Measurements from ENCODE around the gene EPHB1. TPM values are rescaled to one million over a fixed set of nuclear protein-coding genes. Genes with fewer than 3 reads are reported as not detected.

The EPHB1 gene
- total RNA-seq, 1 experiment from 2014 or later, result 7.0 TPM

- Mint-ChIP-seq H3K36me3 (no peaks in the 10 kb centered on the region), H3K27ac (no peak overlapping the region), H3K9me3 (no peaks in the 10 kb centered on the region), H3K4me1 (no peaks in the 10 kb centered on the region), H3K4me3 (no peak overlapping the region), H3K27me3 (ENCODE audit: low read depth) (no peaks in the 10 kb centered on the region)
- ATAC-seq (no peak), DNase-seq (ENCODE audit: low spot score) (no peak)
- CTCF ChIA-PET, result interaction anchor here (0.6 kb wide), 2 partner anchors 23 to 355 kb away, joined by 3 read pairs; no protein-coding TSS in a partner anchor
- POLR2A ChIA-PET, result no interaction called here
- TF ChIP-seq FOXP4 (CRISPR knock-in tag; IDR thresholded peaks at IDR 0.05), result no peak
- no peak for TF ChIP-seq JUN (CRISPR knock-in tag; IDR thresholded peaks at IDR 0.05)
- no peak for TF ChIP-seq ATF2 (CRISPR knock-in tag; IDR thresholded peaks at IDR 0.05; ENCODE audit: borderline replicate concordance, low read depth)
- TF ChIP-seq, protein P1, sequence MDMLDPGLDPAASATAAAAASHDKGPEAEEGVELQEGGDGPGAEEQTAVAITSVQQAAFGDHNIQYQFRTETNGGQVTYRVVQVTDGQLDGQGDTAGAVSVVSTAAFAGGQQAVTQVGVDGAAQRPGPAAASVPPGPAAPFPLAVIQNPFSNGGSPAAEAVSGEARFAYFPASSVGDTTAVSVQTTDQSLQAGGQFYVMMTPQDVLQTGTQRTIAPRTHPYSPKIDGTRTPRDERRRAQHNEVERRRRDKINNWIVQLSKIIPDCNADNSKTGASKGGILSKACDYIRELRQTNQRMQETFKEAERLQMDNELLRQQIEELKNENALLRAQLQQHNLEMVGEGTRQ (CRISPR knock-in tag; IDR thresholded peaks at IDR 0.05), result no peak
- no peak for TF ChIP-seq ETV6 (CRISPR knock-in tag; IDR thresholded peaks at IDR 0.05)
- TF ChIP-seq GABPB1 (CRISPR knock-in tag; IDR thresholded peaks at IDR 0.05), result no peak
- no peak for TF ChIP-seq GRHL2 (CRISPR knock-in tag; IDR thresholded peaks at IDR 0.05; ENCODE audit: insufficient replicate concordance, severe bottlenecking)
- no peak for TF ChIP-seq ZBTB21 (CRISPR knock-in tag; IDR thresholded peaks at IDR 0.05; ENCODE audit: borderline replicate concordance)
- TF ChIP-seq MAX (CRISPR knock-in tag; IDR thresholded peaks at IDR 0.05), result no peak
- TF ChIP-seq TCF7 (CRISPR knock-in tag; IDR thresholded peaks at IDR 0.05; ENCODE audit: low read depth), result no peak
- TF ChIP-seq CREB1 (CRISPR knock-in tag; IDR thresholded peaks at IDR 0.05), result no peak
- no peak for TF ChIP-seq PRRX2 (CRISPR knock-in tag; IDR thresholded peaks at IDR 0.05)
- TF ChIP-seq CREM (CRISPR knock-in tag; IDR thresholded peaks at IDR 0.05), result no peak
- TF ChIP-seq ZNF396 (CRISPR knock-in tag; IDR thresholded peaks at IDR 0.05; ENCODE audit: borderline replicate concordance), result no peak
- TF ChIP-seq OVOL2 (CRISPR knock-in tag; IDR thresholded peaks at IDR 0.05; ENCODE audit: borderline replicate concordance), result no peak
- TF ChIP-seq, protein P2, sequence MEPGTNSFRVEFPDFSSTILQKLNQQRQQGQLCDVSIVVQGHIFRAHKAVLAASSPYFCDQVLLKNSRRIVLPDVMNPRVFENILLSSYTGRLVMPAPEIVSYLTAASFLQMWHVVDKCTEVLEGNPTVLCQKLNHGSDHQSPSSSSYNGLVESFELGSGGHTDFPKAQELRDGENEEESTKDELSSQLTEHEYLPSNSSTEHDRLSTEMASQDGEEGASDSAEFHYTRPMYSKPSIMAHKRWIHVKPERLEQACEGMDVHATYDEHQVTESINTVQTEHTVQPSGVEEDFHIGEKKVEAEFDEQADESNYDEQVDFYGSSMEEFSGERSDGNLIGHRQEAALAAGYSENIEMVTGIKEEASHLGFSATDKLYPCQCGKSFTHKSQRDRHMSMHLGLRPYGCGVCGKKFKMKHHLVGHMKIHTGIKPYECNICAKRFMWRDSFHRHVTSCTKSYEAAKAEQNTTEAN (CRISPR knock-in tag; IDR thresholded peaks at IDR 0.05), result no peak
- TF ChIP-seq, protein P3, sequence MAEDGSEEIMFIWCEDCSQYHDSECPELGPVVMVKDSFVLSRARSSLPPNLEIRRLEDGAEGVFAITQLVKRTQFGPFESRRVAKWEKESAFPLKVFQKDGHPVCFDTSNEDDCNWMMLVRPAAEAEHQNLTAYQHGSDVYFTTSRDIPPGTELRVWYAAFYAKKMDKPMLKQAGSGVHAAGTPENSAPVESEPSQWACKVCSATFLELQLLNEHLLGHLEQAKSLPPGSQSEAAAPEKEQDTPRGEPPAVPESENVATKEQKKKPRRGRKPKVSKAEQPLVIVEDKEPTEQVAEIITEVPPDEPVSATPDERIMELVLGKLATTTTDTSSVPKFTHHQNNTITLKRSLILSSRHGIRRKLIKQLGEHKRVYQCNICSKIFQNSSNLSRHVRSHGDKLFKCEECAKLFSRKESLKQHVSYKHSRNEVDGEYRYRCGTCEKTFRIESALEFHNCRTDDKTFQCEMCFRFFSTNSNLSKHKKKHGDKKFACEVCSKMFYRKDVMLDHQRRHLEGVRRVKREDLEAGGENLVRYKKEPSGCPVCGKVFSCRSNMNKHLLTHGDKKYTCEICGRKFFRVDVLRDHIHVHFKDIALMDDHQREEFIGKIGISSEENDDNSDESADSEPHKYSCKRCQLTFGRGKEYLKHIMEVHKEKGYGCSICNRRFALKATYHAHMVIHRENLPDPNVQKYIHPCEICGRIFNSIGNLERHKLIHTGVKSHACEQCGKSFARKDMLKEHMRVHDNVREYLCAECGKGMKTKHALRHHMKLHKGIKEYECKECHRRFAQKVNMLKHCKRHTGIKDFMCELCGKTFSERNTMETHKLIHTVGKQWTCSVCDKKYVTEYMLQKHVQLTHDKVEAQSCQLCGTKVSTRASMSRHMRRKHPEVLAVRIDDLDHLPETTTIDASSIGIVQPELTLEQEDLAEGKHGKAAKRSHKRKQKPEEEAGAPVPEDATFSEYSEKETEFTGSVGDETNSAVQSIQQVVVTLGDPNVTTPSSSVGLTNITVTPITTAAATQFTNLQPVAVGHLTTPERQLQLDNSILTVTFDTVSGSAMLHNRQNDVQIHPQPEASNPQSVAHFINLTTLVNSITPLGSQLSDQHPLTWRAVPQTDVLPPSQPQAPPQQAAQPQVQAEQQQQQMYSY (CRISPR knock-in tag; IDR thresholded peaks at IDR 0.05), result no peak
- no peak for TF ChIP-seq KAT7 (CRISPR knock-in tag; IDR thresholded peaks at IDR 0.05; ENCODE audit: borderline replicate concordance)
- no peak for TF ChIP-seq SMAD3 (CRISPR knock-in tag; IDR thresholded peaks at IDR 0.05; ENCODE audit: borderline replicate concordance)
- TF ChIP-seq, protein P4, sequence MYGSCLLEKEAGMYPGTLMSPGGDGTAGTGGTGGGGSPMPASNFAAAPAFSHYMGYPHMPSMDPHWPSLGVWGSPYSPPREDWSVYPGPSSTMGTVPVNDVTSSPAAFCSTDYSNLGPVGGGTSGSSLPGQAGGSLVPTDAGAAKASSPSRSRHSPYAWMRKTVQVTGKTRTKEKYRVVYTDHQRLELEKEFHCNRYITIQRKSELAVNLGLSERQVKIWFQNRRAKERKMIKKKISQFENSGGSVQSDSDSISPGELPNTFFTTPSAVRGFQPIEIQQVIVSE (CRISPR knock-in tag; IDR thresholded peaks at IDR 0.05; ENCODE audit: borderline replicate concordance), result no peak
These were observed 354.9 kb downstream of the EPHB1 start for GRCh38 chr3:135149707-135150681.
